H1 (cell line): ENCODE measurements around the gene ARID1B. TPM values are rescaled to one million over a fixed set of nuclear protein-coding genes. Genes with fewer than 3 reads are reported as not detected.

ENCODE experiments used
- CTCF ChIA-PET: fragments of 300-600 bp; sonication (Branson Sonifier 250); formaldehyde crosslinking; loops from one replicate; lab custom pipeline; 2021; ENCODE audit not compliant: partially characterized antibody; lab: Charles Lee
- POLR2A ChIA-PET: fragments of 300-600 bp; sonication (Branson Sonifier 250); formaldehyde crosslinking; loops from one replicate; lab custom pipeline; 2021; ENCODE audit warnings: inconsistent platforms; ENCODE audit not compliant: partially characterized antibody; lab: Charles Lee
- DNase-seq, 2 experiments: peaks; one replicate each; pipeline versions ENCODE4 v3.0.0 to v3.0.0-alpha.2; 2010 to 2022; ENCODE audit warnings: low spot score in 2 of 2, low read depth in 1 of 2, mixed read lengths in 1 of 2
- FAIRE-seq: peaks from 2 replicates; lab custom pipeline; 2011; peaks lifted over from hg19 to GRCh38; lab: Jason Lieb, UNC
- H2AFZ ChIP-seq: 2 replicates; pipeline ENCODE4 v1.8.1; 2012; ENCODE audit warnings: low read length, inconsistent platforms
- H2AK5ac ChIP-seq: 2 replicates; pipeline ENCODE4 v1.6.1; 2013; ENCODE audit warnings: low read depth, low read length
- H2BK120ac ChIP-seq: replicated peaks from 2 replicates; pipeline ENCODE3; 2013; ENCODE audit warnings: low read depth, low read length, inconsistent platforms
- H2BK12ac ChIP-seq: 2 replicates; pipeline ENCODE4 v1.6.1; 2013; ENCODE audit warnings: low read depth, low read length
- H2BK15ac ChIP-seq: 2 replicates; pipeline ENCODE4 v1.6.1; 2013; ENCODE audit warnings: low read length
- H2BK20ac ChIP-seq: 2 replicates; pipeline ENCODE4 v1.6.1; 2013; ENCODE audit warnings: low read length
- H2BK5ac ChIP-seq: 2 replicates; pipeline ENCODE4 v1.6.1; 2013; ENCODE audit warnings: low read depth, low read length
- H3K14ac ChIP-seq: 2 replicates; pipeline ENCODE4 v1.6.1; 2013; ENCODE audit warnings: inconsistent platforms; ENCODE audit not compliant: insufficient read length
- H3K18ac ChIP-seq: 2 replicates; pipeline ENCODE4 v1.6.1; 2013; ENCODE audit warnings: low read length; ENCODE audit errors: extremely low read depth
- H3K23ac ChIP-seq: 2 replicates; pipeline ENCODE4 v1.6.1; 2013; ENCODE audit warnings: inconsistent platforms; ENCODE audit not compliant: insufficient read length
- H3K23me2 ChIP-seq: 2 replicates; pipeline ENCODE4 v1.6.1; 2013; ENCODE audit warnings: low read depth, low read length
- H3K27ac ChIP-seq: 2 replicates; pipeline ENCODE4 v1.6.1; 2011; ENCODE audit warnings: low read depth, low read length, inconsistent platforms
- H3K27me3 ChIP-seq, 4 experiments: replicated peaks in 1 of 4; 1 replicate in 1 of 4; 2 replicates in 3 of 4; pipeline versions ENCODE4 v1.6.1 to v1.8.1; 2011 to 2013; ENCODE audit warnings: low read length in 3 of 4, mild to moderate bottlenecking in 3 of 4, inconsistent platforms in 2 of 4, mixed read lengths in 2 of 4, moderate library complexity in 1 of 4; ENCODE audit not compliant: control insufficient read depth in 3 of 4, insufficient read depth in 3 of 4; ENCODE audit errors: extremely low read depth in 1 of 4
- H3K36me3 ChIP-seq, 4 experiments: 2 replicates each; pipeline versions ENCODE4 v1.6.1 to v1.8.1; 2011 to 2013; ENCODE audit warnings: mild to moderate bottlenecking in 4 of 4, low read length in 3 of 4, moderate library complexity in 2 of 4, control low read depth in 1 of 4, inconsistent platforms in 1 of 4; ENCODE audit not compliant: insufficient read depth in 4 of 4, control insufficient read depth in 2 of 4
- H3K4ac ChIP-seq: replicated peaks from 2 replicates; pipeline ENCODE3; 2013; ENCODE audit warnings: low read length, low read depth, mixed read lengths, inconsistent platforms; ENCODE audit not compliant: insufficient read length
- H3K4me1 ChIP-seq, 4 experiments: replicated peaks in 1 of 4; 1 replicate in 1 of 4; 2 replicates in 3 of 4; pipeline versions ENCODE4 v1.6.1 to v1.8.1; 2011 to 2013; ENCODE audit warnings: low read length in 3 of 4, inconsistent platforms in 2 of 4, mixed read lengths in 1 of 4; ENCODE audit not compliant: insufficient read depth in 4 of 4, control insufficient read depth in 3 of 4
- H3K4me2 ChIP-seq, 2 experiments: 2 replicates each; pipeline versions ENCODE4 v1.6.1 to v1.8.1; 2011 to 2013; ENCODE audit warnings: low read depth in 2 of 2, low read length in 2 of 2, control low read depth in 1 of 2, inconsistent platforms in 1 of 2, mild to moderate bottlenecking in 1 of 2; ENCODE audit not compliant: insufficient read depth in 1 of 2
- H3K4me3 ChIP-seq, 4 experiments: fragments of 200-600, 300-600 bp in 1 of 4; sonication (generic), shearing (Covaris generic), sonication (Bioruptor Twin) in 1 of 4; 2 replicates each; pipeline versions ENCODE4 v1.5.1 to v1.8.1; 2011 to 2016; ENCODE audit warnings: low read length in 4 of 4, low read depth in 3 of 4, control low read depth in 2 of 4, inconsistent platforms in 2 of 4, mild to moderate bottlenecking in 2 of 4, mixed read lengths in 1 of 4, moderate library complexity in 1 of 4; ENCODE audit not compliant: insufficient read depth in 2 of 4; ENCODE audit errors: extremely low read depth in 1 of 4
- H3K56ac ChIP-seq: replicated peaks from 2 replicates; pipeline ENCODE3; 2013; ENCODE audit warnings: low read depth, mild to moderate bottlenecking, mixed read lengths, low read length, inconsistent platforms; ENCODE audit not compliant: insufficient read length
- H3K79me1 ChIP-seq: 2 replicates; pipeline ENCODE4 v1.6.1; 2013; ENCODE audit warnings: low read depth, low read length, control low read depth
- H3K79me2 ChIP-seq, 2 experiments: 2 replicates each; pipeline versions ENCODE4 v1.6.1 to v1.8.1; 2012 to 2013; ENCODE audit warnings: low read length in 2 of 2, mild to moderate bottlenecking in 2 of 2, inconsistent platforms in 1 of 2; ENCODE audit not compliant: insufficient read depth in 2 of 2, control insufficient read depth in 1 of 2
- H3K9ac ChIP-seq, 4 experiments: replicated peaks in 1 of 4; 1 replicate in 1 of 4; 2 replicates in 3 of 4; pipeline versions ENCODE4 v1.6.1 to v1.8.1; 2011 to 2013; ENCODE audit warnings: low read depth in 3 of 4, low read length in 3 of 4, control low read depth in 2 of 4, mild to moderate bottlenecking in 2 of 4, moderate library complexity in 2 of 4, inconsistent platforms in 1 of 4; ENCODE audit errors: extremely low read depth in 1 of 4
- H3K9me3 ChIP-seq, 2 experiments: 2 replicates each; pipeline versions ENCODE4 v1.6.1 to v1.8.1; 2012 to 2013; ENCODE audit warnings: mild to moderate bottlenecking in 2 of 2, moderate library complexity in 2 of 2, control low read depth in 1 of 2, inconsistent platforms in 1 of 2, low read depth in 1 of 2, low read length in 1 of 2, mixed read lengths in 1 of 2; ENCODE audit not compliant: insufficient read depth in 2 of 2
- H4K20me1 ChIP-seq, 2 experiments: replicated peaks in 1 of 2; 2 replicates each; pipeline versions ENCODE3 to v1.8.1; 2011 to 2013; ENCODE audit warnings: inconsistent platforms in 2 of 2, low read length in 2 of 2, mild to moderate bottlenecking in 1 of 2; ENCODE audit not compliant: insufficient read depth in 2 of 2, control insufficient read depth in 1 of 2
- H4K5ac ChIP-seq: 2 replicates; pipeline ENCODE4 v1.6.1; 2013; ENCODE audit warnings: low read length, low read depth, mixed read lengths, inconsistent platforms; ENCODE audit not compliant: insufficient read length
- H4K8ac ChIP-seq: 2 replicates; pipeline ENCODE4 v1.8.0; 2013; ENCODE audit warnings: mild to moderate bottlenecking, moderate library complexity, low read length, inconsistent platforms; ENCODE audit not compliant: insufficient read depth; ENCODE audit errors: extremely low read depth
- H4K91ac ChIP-seq: replicated peaks from 2 replicates; pipeline ENCODE3; 2013; ENCODE audit warnings: low read length, mixed read lengths, inconsistent platforms; ENCODE audit not compliant: insufficient read length
- CTCF ChIP-seq, 3 experiments: IDR thresholded peaks; 1 replicate in 2 of 3; 2 replicates in 1 of 3; pipeline versions ENCODE4 v1.5.1 to v1.6.1; 2011; ENCODE audit warnings: low read length in 3 of 3, mild to moderate bottlenecking in 3 of 3, inconsistent platforms in 2 of 3, low read depth in 1 of 3, moderate library complexity in 1 of 3; ENCODE audit not compliant: insufficient read depth in 1 of 3; ENCODE audit errors: control extremely low read depth in 1 of 3
- KDM1A ChIP-seq: fragments of 200-600, 300-600 bp; sonication (generic); IDR thresholded peaks from 2 replicates; pipeline ENCODE4 v1.7.1; 2016; ENCODE audit warnings: mild to moderate bottlenecking, low read length, borderline replicate concordance
- YY1 ChIP-seq: IDR thresholded peaks from 2 replicates; pipeline ENCODE4 v1.6.1; 2011; ENCODE audit warnings: low read depth, mild to moderate bottlenecking, low read length
- WGBS, 2 experiments: shearing (Covaris generic) in 1 of 2; methylation state at CpG; one replicate each; pipeline versions ENCODE4 v1.1.6 to v1.1.7; 2013 to 2015; ENCODE audit warnings: low lambda C conversion rate in 2 of 2, mixed read lengths in 2 of 2, inconsistent platforms in 1 of 2, low coverage in 1 of 2, missing lambda C conversion rate in 1 of 2; ENCODE audit not compliant: insufficient replicate concordance in 2 of 2, insufficient coverage in 1 of 2, insufficient read length in 1 of 2; ENCODE audit errors: extremely low coverage in 1 of 2, missing lambda C conversion rate in 1 of 2; 5-methylcytosine and 5-hydroxymethylcytosine counted together
- polyA plus RNA-seq, 7 experiments: library from polyadenylated mRNA; depleted of rRNA in 3 of 7; stranded (reverse) in 5 of 7; unstranded in 2 of 7; fragments of >200 nt in 5 of 7; fragments of 200-250 nt in 2 of 7; gene quantifications; 1 replicate in 5 of 7; 2 replicates in 1 of 7; 4 replicates in 1 of 7; pipeline versions ENCODE4 v1.2.1 to v1.2.3, GENCODE V29; 2011 to 2013; ENCODE audit warnings: missing spikeins in 2 of 7, mixed read lengths in 2 of 7
- total RNA-seq: library from RNA; stranded (reverse); fragmentation: NEBNext Ultra II Directional; extraction: Animal tissue kit (Norgen Biotek cat#: 25700); gene quantifications from 2 replicates; pipeline ENCODE4 v1.2.1, GENCODE V29; 2021

Gene ARID1B
- total and polyA plus RNA-seq, 2 of the 8 experiments (the other 6 are each of a cell fraction or from before 2014, with no cell fraction given) = 24.3 to 70.3 TPM

- H3K4me2 ChIP-seq = peak overlapping the region; percentile 30 to 38; a peak in 2 of 4 replicates
Observed at GRCh38 chr6:156953479-156954146, 176.4 kb downstream of the ARID1B start.

More at GRCh38 chr6:156953479-156954146, 176.4 kb downstream of the ARID1B start:
- TF ChIP-seq CTCF (IDR thresholded peaks at IDR 0.05; ENCODE audit: control extremely low read depth in 1 of 3, insufficient read depth in 1 of 3, low read depth in 1 of 3, low read length in 3 of 3) = peak in 1 of 3 experiments; percentile 7; a peak in 1 of 4 replicates
- peak; percentile 75 for TF ChIP-seq YY1
- TF ChIP-seq KDM1A = no peak
- TF ChIP-seq, all 59 proteins: peak for 2
- H4K20me1 ChIP-seq = peaks cover 3 to 4% of the 10 kb centered on the region in 2 experiments
- H3K79me1 ChIP-seq = peaks cover 17% of the 10 kb centered on the region
- FAIRE-seq (peak; percentile 62), DNase-seq (no peak)
- no peak overlapping the region for H2AK5ac ChIP-seq
- no peak overlapping the region for H3K27ac ChIP-seq
- no peak overlapping the region for H3K4ac ChIP-seq
- H3K56ac ChIP-seq = no peak overlapping the region
- peak overlapping the region in 1 of 4 experiments; percentile 9; a peak in 1 of 8 replicates for H3K4me3 ChIP-seq
- H2AFZ ChIP-seq = no peak overlapping the region
- H3K18ac ChIP-seq = no peak overlapping the region
- ChIA-PET POLR2A (no interaction called here), CTCF (interaction anchor here (0.9 to 2.9 kb wide), 7 partner anchors 10 to 84 kb away, joined by 3 to 16 read pairs (median 4); no protein-coding TSS in a partner anchor)
- no peaks in the 10 kb centered on the region for H3K23me2 ChIP-seq
- H4K8ac ChIP-seq = no peak overlapping the region
- no peak overlapping the region for H3K9ac ChIP-seq
- no peak overlapping the region for H4K91ac ChIP-seq
- H3K14ac ChIP-seq = no peak overlapping the region
- peaks cover 6 to 97% of the 10 kb centered on the region in 2 experiments; a peak in 3 of 4 replicates for H3K79me2 ChIP-seq
- no peak overlapping the region for H3K23ac ChIP-seq
- no peaks in the 10 kb centered on the region for H3K27me3 ChIP-seq
- no peak overlapping the region for H2BK120ac ChIP-seq
- no peak overlapping the region for H4K5ac ChIP-seq
- H2BK20ac ChIP-seq = no peak overlapping the region
- no peaks in the 10 kb centered on the region for H3K36me3 ChIP-seq
- H3K9me3 ChIP-seq = no peaks in the 10 kb centered on the region
- H2BK12ac ChIP-seq = no peak overlapping the region
- H2BK15ac ChIP-seq = no peak overlapping the region
- WGBS, 2 experiments = 65% methylated on average over 7 of the region's 7 CpGs; no CpG with 5 or more reads in 1 of the 2 experiments
- H3K4me1 ChIP-seq = peaks cover 0 to 14% (median 12%) of the 10 kb centered on the region in 4 experiments; a peak in 5 of 7 replicates
- H2BK5ac ChIP-seq = no peak overlapping the region
